IPS-20b (cell line): ENCODE results near the gene ZBP1.

Source experiments
- H3K27ac ChIP-seq: one replicate; pipeline ENCODE4 v1.5.1; 2013; ENCODE audit warnings: low read length
- H3K27me3 ChIP-seq: 2 replicates; pipeline ENCODE4 v1.6.1; 2013; ENCODE audit warnings: mild to moderate bottlenecking, low read length, inconsistent platforms; ENCODE audit not compliant: insufficient read depth
- H3K36me3 ChIP-seq: 2 replicates; pipeline ENCODE4 v1.6.1; 2013; ENCODE audit warnings: low read depth, mild to moderate bottlenecking, inconsistent platforms, low read length, moderate library complexity; ENCODE audit not compliant: insufficient read depth
- H3K4me1 ChIP-seq: 2 replicates; pipeline ENCODE4 v1.6.1; 2013; ENCODE audit warnings: mild to moderate bottlenecking, control low read depth, inconsistent platforms, low read length, moderate library complexity; ENCODE audit not compliant: insufficient read depth
- H3K4me3 ChIP-seq: 2 replicates; pipeline ENCODE4 v1.5.1; 2013; ENCODE audit warnings: mild to moderate bottlenecking, low read length, inconsistent platforms
- H3K9ac ChIP-seq: 2 replicates; pipeline ENCODE4 v1.6.1; 2013; ENCODE audit warnings: low read depth, mild to moderate bottlenecking, inconsistent platforms, low read length, moderate library complexity
- H3K9me3 ChIP-seq: 2 replicates; pipeline ENCODE4 v1.6.1; 2013; ENCODE audit warnings: mild to moderate bottlenecking, low read depth, low read length, inconsistent platforms; ENCODE audit not compliant: insufficient read depth

The ZBP1 gene

GRCh38 chr20:57559658-57560553 is 60.3 kb downstream of the ZBP1 start:
- no peak overlapping the region for H3K9ac ChIP-seq
- H3K36me3 ChIP-seq: no peaks in the 10 kb centered on the region
- H3K27ac ChIP-seq: no peak overlapping the region
- no peaks in the 10 kb centered on the region for H3K9me3 ChIP-seq
- no peak overlapping the region for H3K4me3 ChIP-seq
- H3K4me1 ChIP-seq: no peaks in the 10 kb centered on the region
- H3K27me3 ChIP-seq: peaks cover 5% of the 10 kb centered on the region

DNA sequence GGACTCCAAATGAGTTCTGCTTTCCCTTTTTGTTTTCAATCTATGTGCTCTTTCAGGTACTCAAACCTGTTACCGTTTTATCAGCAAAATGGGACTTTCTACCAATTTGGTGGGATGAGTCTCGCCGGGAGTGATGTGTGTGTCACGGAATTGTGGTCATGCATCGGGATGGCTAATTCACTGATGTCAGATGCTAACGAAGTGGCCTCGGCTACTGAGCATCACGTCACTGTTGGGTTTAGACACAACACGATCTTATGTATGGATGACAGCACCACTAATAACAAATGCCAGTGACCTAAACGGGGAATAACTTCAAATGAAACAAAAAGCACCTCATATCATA is 61.0 kb downstream of the ZBP1 start:
- no peak overlapping the region for H3K4me3 ChIP-seq
- H3K27me3 ChIP-seq: peaks cover 5% of the 10 kb centered on the region
- H3K27ac ChIP-seq: no peak overlapping the region
- H3K9me3 ChIP-seq: no peaks in the 10 kb centered on the region
- no peak overlapping the region for H3K9ac ChIP-seq
- H3K4me1 ChIP-seq: no peaks in the 10 kb centered on the region
- H3K36me3 ChIP-seq: no peaks in the 10 kb centered on the region

- Histone ChIP-seq H3K36me3 (no peaks in the 10 kb centered on the region), H3K4me3 (no peak overlapping the region), H3K4me1 (no peaks in the 10 kb centered on the region), H3K9ac (no peak overlapping the region), H3K27ac (no peak overlapping the region), H3K27me3 (peaks cover 5% of the 10 kb centered on the region), H3K9me3 (no peaks in the 10 kb centered on the region)
These were observed 61.5 kb downstream of the ZBP1 start for GRCh38 chr20:57558614-57559288.

GRCh38 chr20:57557926-57558613 is 62.2 kb downstream of the ZBP1 start:
- no peaks in the 10 kb centered on the region for H3K4me1 ChIP-seq
- H3K27me3 ChIP-seq: peaks cover 5% of the 10 kb centered on the region
- H3K4me3 ChIP-seq: no peak overlapping the region
- H3K9ac ChIP-seq: no peak overlapping the region
- H3K36me3 ChIP-seq: no peaks in the 10 kb centered on the region
- H3K9me3 ChIP-seq: no peaks in the 10 kb centered on the region
- no peak overlapping the region for H3K27ac ChIP-seq

- Histone ChIP-seq H3K4me1 (no peaks in the 10 kb centered on the region), H3K9ac (no peak overlapping the region), H3K27me3 (peaks cover 5% of the 10 kb centered on the region), H3K4me3 (no peak overlapping the region), H3K9me3 (no peaks in the 10 kb centered on the region), H3K27ac (no peak overlapping the region), H3K36me3 (no peaks in the 10 kb centered on the region)
These were observed 63.3 kb downstream of the ZBP1 start for GRCh38 chr20:57556980-57557274.

DNA sequence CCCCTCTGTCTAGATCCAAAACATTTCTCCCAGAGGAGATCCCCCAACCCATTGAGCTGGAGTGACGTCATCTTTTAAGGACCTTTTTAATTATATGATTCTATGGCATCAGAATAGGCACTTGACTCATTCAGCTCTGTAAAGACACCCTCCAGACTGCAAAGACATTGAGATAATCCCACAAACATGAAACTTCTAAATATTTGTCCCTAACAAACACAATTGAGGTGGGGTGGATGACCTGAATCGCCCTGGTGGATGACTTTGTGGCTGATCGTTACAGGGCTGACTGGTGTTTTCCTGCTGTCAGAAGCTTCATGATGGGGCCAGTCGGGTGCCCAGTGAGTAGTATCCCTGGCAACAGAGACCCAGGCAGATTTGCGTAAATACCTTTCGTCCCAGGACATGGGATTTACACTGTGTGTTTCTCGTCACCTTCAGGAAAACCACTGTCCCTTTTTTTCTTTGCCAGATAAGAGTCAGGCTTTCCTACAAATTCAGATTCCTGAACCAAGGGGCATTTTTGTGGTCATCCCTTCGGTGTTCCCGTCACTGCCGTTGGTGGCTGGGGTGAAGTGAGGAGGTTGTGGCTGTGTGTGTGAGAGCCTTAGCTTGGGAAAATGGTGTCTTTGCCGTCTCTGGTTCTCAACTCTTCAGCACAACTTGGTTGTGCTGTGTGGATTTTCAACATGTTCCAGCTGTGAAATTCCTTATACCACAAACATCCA is 64.6 kb downstream of the ZBP1 start:
- Histone ChIP-seq H3K27ac (no peak overlapping the region), H3K36me3 (no peaks in the 10 kb centered on the region), H3K4me1 (no peaks in the 10 kb centered on the region), H3K4me3 (no peak overlapping the region), H3K27me3 (peaks cover 5% of the 10 kb centered on the region), H3K9me3 (no peaks in the 10 kb centered on the region), H3K9ac (no peak overlapping the region)
